GM12892 (cell line): ENCODE data around the gene POLD4.
A peak's percentile ranks its signal among the peaks of the same experiment; 100 is the strongest.

Experiments used
- POLR2A ChIP-seq: IDR thresholded peaks from 2 replicates; pipeline ENCODE4 v1.6.1; 2011; ENCODE audit warnings: low read depth, low read length, control low read depth
- POLR2AphosphoS5 ChIP-seq: IDR thresholded peaks from 2 replicates; pipeline ENCODE4 v1.6.1; 2011; ENCODE audit warnings: low read depth, low read length, control low read depth
- TAF1 ChIP-seq: IDR thresholded peaks from 2 replicates; pipeline ENCODE4 v1.6.1; 2011; ENCODE audit warnings: low read depth, mild to moderate bottlenecking, control low read depth, low read length, borderline replicate concordance

- TF ChIP-seq POLR2A (no peak), POLR2AphosphoS5 (0 out of 2 replicates have a peak, but pooled peaks have one; percentile 23), TAF1 (no peak)
These were observed 50.7 kb downstream of the POLD4 start for GRCh38 chr11:67302571-67303131.
